Measurements from ENCODE around the gene DPP4. TPM values are rescaled to one million over a fixed set of nuclear protein-coding genes. Genes with fewer than 3 reads are reported as not detected.

DPP4 gene
- total RNA-seq, 1 donor from 2014 or later = not detected

DNA sequence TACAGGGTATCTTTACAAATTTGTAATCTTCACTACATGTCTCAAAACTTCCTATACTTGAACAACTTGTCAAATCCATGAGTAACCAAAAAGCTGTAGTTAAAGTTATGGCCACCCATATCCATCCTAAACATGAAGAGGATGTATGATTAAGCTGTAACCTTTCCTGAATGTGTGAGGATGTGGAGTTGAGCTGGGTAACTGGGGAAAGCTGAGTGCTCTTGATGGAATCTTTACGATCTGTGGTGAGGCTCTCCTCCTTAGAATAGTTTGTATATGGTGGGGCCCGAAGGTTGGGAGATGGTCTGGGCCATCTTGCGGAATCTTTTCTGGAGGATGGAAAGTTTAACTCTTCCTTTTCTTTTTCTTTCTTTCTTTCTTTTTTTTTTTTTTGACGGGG lies 29.4 kb downstream of the DPP4 start:
- Mint-ChIP-seq H3K27me3 (ENCODE audit: unreplicated experiment) (peaks cover 21% of the 10 kb centered on the region), H3K4me1 (ENCODE audit: unreplicated experiment) (no peaks in the 10 kb centered on the region), H3K27ac (ENCODE audit: unreplicated experiment) (no peak overlapping the region), H3K4me3 (ENCODE audit: unreplicated experiment) (no peak overlapping the region), H3K36me3 (ENCODE audit: unreplicated experiment) (no peaks in the 10 kb centered on the region), H3K9me3 (ENCODE audit: unreplicated experiment) (no peaks in the 10 kb centered on the region)
- TF ChIP-seq, protein P1, sequence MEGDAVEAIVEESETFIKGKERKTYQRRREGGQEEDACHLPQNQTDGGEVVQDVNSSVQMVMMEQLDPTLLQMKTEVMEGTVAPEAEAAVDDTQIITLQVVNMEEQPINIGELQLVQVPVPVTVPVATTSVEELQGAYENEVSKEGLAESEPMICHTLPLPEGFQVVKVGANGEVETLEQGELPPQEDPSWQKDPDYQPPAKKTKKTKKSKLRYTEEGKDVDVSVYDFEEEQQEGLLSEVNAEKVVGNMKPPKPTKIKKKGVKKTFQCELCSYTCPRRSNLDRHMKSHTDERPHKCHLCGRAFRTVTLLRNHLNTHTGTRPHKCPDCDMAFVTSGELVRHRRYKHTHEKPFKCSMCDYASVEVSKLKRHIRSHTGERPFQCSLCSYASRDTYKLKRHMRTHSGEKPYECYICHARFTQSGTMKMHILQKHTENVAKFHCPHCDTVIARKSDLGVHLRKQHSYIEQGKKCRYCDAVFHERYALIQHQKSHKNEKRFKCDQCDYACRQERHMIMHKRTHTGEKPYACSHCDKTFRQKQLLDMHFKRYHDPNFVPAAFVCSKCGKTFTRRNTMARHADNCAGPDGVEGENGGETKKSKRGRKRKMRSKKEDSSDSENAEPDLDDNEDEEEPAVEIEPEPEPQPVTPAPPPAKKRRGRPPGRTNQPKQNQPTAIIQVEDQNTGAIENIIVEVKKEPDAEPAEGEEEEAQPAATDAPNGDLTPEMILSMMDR (IDR thresholded peaks at IDR 0.05) = no peak
- DNase-seq (ENCODE audit: extremely low spot score, unreplicated experiment) = no peak

DNA sequence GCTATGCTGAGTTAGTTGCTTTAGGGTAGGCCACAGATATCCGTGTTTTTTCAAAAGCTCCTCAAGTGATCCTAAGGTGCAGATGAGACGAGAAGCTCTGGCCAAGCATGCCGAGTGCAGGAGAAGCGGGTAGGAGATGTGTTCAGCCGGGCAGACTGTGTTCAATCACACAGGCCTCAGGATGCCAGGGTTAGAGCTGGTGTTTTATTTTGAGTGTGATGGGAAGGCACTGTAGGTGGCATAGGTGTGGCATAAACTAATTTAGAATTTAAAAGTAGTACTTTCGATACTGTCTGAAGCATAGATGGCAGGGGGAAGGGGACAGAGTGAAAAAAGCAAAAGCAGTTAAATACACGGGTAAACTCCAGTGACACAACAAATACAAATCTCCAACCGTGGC lies 30.9 kb downstream of the DPP4 start:
- peaks cover 22% of the 10 kb centered on the region for H3K27me3 Mint-ChIP-seq (ENCODE audit: unreplicated experiment)
- H3K27ac Mint-ChIP-seq (ENCODE audit: unreplicated experiment) = no peak overlapping the region
- no peaks in the 10 kb centered on the region for H3K4me1 Mint-ChIP-seq (ENCODE audit: unreplicated experiment)
- H3K36me3 Mint-ChIP-seq (ENCODE audit: unreplicated experiment) = no peaks in the 10 kb centered on the region
- no peak overlapping the region for H3K4me3 Mint-ChIP-seq (ENCODE audit: unreplicated experiment)
- DNase-seq (ENCODE audit: extremely low spot score, unreplicated experiment) = no peak
- TF ChIP-seq, protein P1 (IDR thresholded peaks at IDR 0.05) = no peak
- no peaks in the 10 kb centered on the region for H3K9me3 Mint-ChIP-seq (ENCODE audit: unreplicated experiment)

DNA sequence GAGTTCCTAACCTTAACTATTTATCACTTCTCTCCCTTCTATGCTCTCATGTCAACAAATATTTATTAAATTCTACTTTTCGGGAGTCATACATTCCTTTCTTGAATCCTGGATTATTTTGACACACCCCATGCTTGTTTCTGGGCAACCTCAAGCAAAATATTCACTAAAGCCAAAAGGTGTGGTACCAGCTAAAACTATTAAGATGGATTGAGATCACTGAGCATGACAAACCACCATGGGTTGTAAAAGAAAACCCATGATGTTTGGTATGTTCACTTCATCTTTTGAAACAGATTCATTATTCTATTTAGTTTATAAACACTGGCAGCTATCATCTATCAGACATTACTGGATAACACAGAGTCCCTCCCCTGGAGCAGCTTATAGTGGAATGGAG lies 32.5 kb downstream of the DPP4 start:
- no peaks in the 10 kb centered on the region for H3K4me1 Mint-ChIP-seq (ENCODE audit: unreplicated experiment)

DNA sequence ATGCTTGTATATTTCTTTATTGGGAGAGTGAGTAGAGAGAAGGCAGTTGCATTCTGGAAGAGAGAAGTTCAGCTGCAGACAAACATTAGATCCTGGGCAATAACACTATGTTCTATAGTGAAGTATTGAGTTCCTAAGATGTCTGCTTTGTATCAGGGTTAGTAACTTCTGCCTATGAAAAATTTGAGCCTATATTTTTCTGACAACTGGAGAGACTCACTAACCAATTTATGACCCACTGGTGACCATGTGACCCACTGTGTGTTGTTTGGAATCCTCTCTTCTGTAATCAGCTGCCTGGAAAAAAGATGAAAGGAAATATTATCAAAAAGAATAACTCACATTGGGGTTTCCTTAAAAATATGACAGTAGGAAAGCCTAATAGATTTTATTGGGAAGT lies 35.3 kb downstream of the DPP4 start:
- H3K36me3 Mint-ChIP-seq (ENCODE audit: unreplicated experiment) = no peaks in the 10 kb centered on the region
- H3K9me3 Mint-ChIP-seq (ENCODE audit: unreplicated experiment) = no peaks in the 10 kb centered on the region
- DNase-seq (ENCODE audit: extremely low spot score, unreplicated experiment) = no peak
- no peak overlapping the region for H3K27ac Mint-ChIP-seq (ENCODE audit: unreplicated experiment)
- H3K4me3 Mint-ChIP-seq (ENCODE audit: unreplicated experiment) = no peak overlapping the region
- peaks cover 32% of the 10 kb centered on the region for H3K27me3 Mint-ChIP-seq (ENCODE audit: unreplicated experiment)
- TF ChIP-seq, protein P1 (IDR thresholded peaks at IDR 0.05) = no peak
- H3K4me1 Mint-ChIP-seq (ENCODE audit: unreplicated experiment) = no peaks in the 10 kb centered on the region

More for the DNA sequence above, 32.5 kb downstream of the DPP4 start:
- no peaks in the 10 kb centered on the region for H3K36me3 Mint-ChIP-seq (ENCODE audit: unreplicated experiment)
- H3K4me3 Mint-ChIP-seq (ENCODE audit: unreplicated experiment) = no peak overlapping the region
- no peak for DNase-seq (ENCODE audit: extremely low spot score, unreplicated experiment)
- no peak overlapping the region for H3K27ac Mint-ChIP-seq (ENCODE audit: unreplicated experiment)
- H3K9me3 Mint-ChIP-seq (ENCODE audit: unreplicated experiment) = no peaks in the 10 kb centered on the region
- H3K27me3 Mint-ChIP-seq (ENCODE audit: unreplicated experiment) = peaks cover 22% of the 10 kb centered on the region
- TF ChIP-seq, protein P1 (IDR thresholded peaks at IDR 0.05) = no peak

DNA sequence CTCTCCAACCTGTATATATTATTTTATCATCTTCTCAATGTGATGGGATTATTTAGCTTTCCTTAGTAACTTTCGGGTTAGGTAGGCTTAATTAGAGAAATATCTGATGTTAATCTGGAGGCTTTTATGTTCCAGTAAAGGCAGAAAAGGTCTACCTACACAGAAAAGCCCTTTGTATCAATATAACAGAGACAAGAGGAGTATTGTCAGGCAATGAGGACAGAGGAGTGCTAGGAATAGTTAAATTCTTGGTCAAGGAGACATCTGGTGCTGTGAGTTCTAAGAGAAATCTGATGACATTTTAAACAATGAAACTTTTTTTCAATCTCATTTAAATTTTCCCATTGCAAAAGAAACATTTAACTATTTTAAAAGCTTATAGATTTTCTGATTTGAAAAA lies 36.1 kb downstream of the DPP4 start:
- peaks cover 32% of the 10 kb centered on the region for H3K27me3 Mint-ChIP-seq (ENCODE audit: unreplicated experiment)
- H3K9me3 Mint-ChIP-seq (ENCODE audit: unreplicated experiment) = no peaks in the 10 kb centered on the region
- H3K27ac Mint-ChIP-seq (ENCODE audit: unreplicated experiment) = no peak overlapping the region
- no peak for DNase-seq (ENCODE audit: extremely low spot score, unreplicated experiment)
- no peaks in the 10 kb centered on the region for H3K4me1 Mint-ChIP-seq (ENCODE audit: unreplicated experiment)
- H3K4me3 Mint-ChIP-seq (ENCODE audit: unreplicated experiment) = no peak overlapping the region
- no peaks in the 10 kb centered on the region for H3K36me3 Mint-ChIP-seq (ENCODE audit: unreplicated experiment)
- TF ChIP-seq, protein P1 (IDR thresholded peaks at IDR 0.05) = no peak
